GM18511 (cell line): Measurements from ENCODE around the gene TRIM71.
A peak's percentile ranks its signal among the peaks of the same experiment; 100 is the strongest.

Experiments used
- ATAC-seq: cut with Tn5 transposase; IDR thresholded peaks from one replicate; pipeline ENCODE4 v1.9.1; 2021; ENCODE audit warnings: mild to moderate bottlenecking, moderate library complexity; ENCODE audit not compliant: unreplicated experiment

Gene TRIM71

DNA sequence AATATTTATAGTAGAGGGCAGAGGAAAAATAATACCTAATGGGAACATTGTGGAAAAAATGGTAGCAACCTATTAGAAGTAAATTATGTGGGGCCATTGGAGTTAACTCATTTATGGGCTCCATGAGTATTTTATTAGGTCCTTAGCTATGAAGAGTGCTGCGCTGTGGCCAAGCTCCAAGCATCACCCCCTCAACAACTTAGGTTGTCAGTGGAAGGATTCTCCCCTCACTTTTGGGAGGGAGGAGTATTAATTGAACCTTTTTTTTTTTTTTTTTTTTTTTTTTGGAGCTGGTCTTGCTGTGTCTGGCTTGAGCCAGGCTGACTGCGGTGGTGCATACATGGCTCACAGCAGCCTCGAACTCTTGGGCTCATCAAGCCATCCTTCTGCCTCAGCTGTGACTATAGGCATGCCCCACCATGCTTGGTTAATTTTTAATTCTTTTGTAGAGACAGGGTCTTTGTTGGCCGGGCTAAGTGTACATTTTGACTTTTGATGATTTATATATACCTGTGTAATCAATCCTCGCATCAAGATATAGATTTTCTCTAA lies 45.2 kb downstream of the TRIM71 start:
- no peak for ATAC-seq

- ATAC-seq: no peak
These were observed 47.6 kb downstream of the TRIM71 start for GRCh38 chr3:32865383-32865782.

DNA sequence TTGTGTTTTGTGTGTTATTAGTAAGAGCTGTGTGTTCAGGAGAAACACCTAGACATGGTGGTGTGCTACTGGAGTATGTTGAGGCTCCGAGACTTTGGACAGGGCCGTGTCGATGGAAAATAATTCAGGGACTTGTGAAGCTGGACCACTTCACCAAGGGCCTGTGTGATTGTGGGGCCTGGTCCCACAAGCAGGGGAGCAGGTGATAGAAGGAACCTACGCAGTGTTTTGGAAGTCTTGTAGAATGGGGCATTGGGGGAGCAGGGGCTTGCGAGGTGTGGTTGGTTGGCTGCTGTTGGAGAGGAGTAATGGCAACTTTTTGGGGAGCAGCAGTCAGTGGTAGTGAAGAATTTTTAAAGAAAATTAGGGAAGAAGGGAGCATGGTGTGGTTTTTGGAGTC lies 48.7 kb downstream of the TRIM71 start:
- no peak for ATAC-seq

DNA sequence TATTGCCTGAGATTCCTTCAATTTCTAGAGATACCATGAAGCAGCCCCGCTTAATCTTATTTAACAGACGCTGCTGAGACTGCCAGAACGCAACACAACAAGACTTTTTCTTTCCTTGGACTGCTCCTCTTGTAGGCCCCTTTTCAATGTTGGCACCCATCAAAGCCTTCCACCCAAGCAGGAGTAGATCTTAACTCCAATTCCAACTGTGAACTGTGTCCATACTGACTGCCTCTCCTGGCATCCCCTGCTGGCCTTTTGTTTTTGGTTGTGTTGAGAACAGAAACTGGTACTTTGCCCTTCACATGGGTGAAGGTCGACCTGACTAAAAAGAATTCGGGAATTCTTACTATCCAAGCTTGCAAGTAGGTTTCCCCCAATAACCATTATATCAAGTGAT lies 50.2 kb downstream of the TRIM71 start:
- ATAC-seq: no peak

GRCh38 chr3:32868719-32869512 lies 51.1 kb downstream of the TRIM71 start:
- ATAC-seq: no peak

GRCh38 chr3:32869513-32870047 lies 51.8 kb downstream of the TRIM71 start:
- no peak for ATAC-seq

- ATAC-seq: no peak
These were observed 52.7 kb downstream of the TRIM71 start for GRCh38 chr3:32870373-32871095.

- no peak for ATAC-seq
These were observed 53.5 kb downstream of the TRIM71 start for GRCh38 chr3:32871273-32871672.

GRCh38 chr3:32872487-32873382 lies 54.9 kb downstream of the TRIM71 start:
- ATAC-seq: no peak

DNA sequence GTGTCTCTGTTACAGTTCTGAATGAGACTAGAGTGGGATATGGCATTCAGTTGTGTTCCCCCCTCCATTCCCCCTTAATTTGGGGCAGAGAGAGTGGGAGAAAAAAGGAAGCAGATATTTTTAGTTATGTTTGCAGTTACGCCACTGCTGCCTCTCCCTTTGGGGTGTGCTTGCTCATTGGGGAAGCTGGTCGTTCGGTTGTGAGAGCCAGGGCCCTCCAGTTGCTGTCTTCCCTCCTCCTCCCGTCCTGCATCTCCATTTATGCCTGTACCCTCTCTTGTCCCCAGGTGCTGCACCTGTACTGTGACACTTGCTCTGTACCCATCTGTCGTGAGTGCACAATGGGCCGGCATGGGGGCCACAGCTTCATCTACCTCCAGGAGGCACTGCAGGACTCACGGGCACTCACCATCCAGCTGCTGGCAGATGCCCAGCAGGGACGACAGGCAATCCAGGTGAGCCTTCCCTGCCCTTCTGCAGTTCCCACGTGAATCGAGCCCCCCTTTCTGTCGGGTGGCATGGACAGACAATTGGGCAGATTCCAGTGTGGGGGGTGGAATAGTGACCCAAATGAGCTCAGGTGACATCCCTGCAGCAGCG lies 55.8 kb downstream of the TRIM71 start:
- ATAC-seq: no peak

GRCh38 chr3:32876920-32877319 lies 59.1 kb downstream of the TRIM71 start:
- ATAC-seq: no peak

DNA sequence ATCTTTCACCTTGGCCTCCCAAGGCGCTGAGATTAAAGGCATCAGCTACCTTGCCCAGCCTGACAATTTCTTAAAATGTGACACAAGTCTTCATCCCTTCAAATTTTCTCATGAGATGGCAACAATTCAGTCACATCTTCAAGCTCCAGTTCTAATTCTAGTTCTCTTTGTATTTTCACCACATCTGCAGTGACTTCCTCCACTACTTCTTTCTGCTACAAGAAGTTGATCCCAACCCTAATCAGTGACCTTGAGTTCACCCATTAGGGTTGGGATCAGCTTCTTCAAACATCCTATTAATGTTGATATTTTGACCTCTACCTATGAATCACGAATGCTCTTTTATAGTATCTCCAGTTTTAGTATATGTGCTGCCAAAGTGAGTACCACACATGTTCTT lies 59.8 kb downstream of the TRIM71 start:
- no peak for ATAC-seq

DNA sequence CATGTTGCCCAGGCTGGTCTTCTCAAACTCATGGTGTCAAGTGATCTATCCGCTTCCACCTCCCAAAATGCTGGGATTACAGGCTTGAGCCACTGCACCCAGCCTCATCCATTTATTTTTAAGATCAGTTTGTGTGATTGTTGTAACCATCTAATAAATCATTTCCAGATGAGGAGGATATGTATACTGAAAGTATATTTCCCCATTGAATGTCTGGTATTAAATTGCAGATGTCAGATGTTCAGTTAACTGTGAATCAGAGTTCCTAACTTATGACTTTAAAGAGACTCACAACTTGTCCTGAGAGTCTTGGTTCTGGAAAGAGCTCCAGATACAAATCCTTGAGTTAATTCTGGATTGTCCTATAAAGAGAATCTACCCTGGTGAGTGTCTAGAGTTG lies 62.4 kb downstream of the TRIM71 start:
- ATAC-seq: no peak

DNA sequence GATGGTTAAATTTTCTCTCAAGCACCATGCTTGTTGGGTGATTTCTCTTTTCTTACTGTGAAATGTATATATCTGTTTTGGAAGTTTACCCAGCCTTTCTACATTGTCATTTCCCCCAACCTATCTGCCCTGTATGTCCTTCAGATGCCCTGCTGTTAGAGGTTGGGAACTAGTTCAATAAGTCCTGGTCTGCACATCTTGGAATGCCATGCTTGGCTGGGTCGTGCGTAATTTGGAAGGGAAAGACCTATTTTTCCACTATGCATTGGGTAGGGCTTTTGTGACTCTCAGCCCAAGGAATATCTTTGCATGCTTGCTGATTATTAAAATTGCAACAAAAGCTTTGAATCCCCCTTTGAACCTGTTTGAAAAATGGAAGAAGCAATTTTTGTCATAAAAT lies 63.8 kb downstream of the TRIM71 start:
- ATAC-seq: no peak

- peak; percentile 69 for ATAC-seq
These were observed 64.4 kb downstream of the TRIM71 start for GRCh38 chr3:32882189-32882588.

GRCh38 chr3:32882603-32883025 lies 64.8 kb downstream of the TRIM71 start:
- peak; percentile 84 for ATAC-seq

DNA sequence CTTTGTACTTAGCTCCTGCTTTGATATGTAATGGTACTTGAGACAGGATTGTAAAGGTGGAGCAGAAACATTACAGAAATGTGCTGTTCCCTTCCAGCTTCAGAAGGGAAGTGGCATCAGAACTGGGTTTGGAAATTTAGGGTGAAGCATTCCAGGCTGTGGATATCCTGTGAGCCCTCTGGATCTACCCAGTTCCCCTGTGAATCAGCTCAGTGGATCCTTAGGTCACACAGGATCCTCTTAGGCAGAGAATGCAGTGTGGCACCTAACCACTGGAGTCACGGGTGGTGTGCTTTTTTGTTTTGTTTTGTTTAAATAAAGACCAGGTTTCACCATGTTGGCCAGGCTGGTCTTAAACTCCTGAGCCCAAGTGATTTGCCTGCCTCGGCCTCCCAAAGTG lies 66.0 kb downstream of the TRIM71 start:
- no peak for ATAC-seq

DNA sequence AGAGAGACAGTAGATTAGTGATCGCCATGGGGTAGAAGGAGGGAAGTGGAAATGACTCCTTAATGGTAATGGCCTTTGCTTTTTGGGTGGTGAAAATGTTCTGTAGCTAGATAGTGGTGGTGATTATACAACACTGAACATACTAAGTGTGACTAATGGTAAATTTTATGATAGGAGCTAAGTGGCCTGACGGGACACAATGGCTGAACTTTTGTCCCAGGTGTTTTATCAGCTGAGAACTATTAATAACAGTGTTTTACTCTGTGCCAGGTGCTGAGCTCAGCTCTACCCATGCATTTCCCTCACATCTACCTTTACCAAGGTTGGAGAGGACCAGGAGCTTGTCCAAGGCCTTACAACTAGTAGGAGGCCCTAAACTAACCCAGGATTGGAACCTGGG lies 66.8 kb downstream of the TRIM71 start:
- no peak for ATAC-seq

GRCh38 chr3:32885283-32885901 lies 67.6 kb downstream of the TRIM71 start:
- ATAC-seq: no peak

DNA sequence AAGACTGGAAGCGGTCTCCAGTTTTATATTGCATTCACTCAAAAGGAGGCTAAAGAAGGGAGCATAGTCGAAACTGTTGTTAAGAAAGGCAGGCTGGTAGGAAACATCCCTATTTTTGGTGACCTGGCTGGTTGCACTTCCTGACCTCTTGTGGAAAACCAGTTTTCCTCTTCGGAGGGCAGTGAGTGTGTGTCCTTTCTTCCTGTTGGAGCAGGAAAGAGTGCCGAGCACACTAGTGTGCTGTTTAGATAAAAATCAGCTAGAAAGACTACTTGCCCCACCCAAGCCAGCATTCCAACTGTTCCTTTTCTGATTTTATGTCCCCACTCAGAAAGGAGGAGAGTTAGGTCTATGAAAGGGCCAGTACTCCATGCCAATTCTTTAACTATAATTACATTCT lies 68.5 kb downstream of the TRIM71 start:
- ATAC-seq: no peak
